ENCODE measurements around the gene LBH. TPM values are rescaled to one million over a fixed set of nuclear protein-coding genes. Genes with fewer than 3 reads are reported as not detected.

LBH gene
- polyA plus RNA-seq, 2 donors = 3.1 to 4.5 TPM

DNA sequence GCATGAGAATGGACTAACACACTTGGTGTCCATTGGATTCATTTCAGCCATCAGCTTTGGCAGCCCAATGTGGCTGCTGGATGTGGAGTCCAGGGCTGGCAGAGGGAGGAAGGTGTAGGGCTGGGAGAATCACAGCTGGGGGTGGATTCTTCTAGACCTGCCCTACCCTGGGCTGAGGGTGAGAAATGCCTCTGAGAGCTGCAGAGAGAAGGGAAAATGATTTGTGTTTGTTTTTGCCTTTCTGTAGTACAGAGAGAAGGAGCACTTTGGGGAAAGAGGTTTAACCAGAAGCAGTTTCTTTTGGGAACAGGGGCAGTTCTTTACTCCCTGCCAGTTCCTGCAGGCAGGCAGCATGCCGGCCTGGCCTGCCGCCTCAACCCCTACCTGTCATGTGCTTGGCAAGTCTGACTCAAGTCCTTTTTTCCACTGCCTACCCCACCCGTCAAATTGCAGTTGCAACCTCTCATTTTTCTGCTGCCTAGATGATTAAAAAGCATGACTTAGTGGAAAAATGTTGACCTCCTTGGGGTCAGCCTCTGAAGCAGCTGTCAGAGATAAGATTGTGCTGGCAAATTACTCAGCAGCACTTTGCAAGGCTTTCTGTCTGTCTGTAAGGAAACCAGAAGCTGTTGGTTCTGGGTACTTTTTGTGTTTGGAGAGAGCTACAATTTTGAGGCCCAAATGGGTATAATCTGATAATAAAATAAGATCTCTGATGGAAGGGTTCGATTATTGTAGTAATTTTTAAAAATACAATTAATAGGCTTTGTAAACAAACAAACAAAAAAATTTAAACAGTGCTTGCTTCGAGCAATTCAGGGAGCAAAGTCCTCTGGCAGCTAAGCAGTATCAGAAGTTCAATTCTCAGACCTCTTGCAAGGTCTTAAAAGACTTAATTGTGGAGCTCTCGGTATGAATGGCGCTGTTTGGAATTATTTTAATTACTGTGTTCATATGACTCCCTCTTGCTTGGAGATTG, 21.7 kb downstream of the LBH start:
- H3K4me3 ChIP-seq (ENCODE audit: low read depth in 1 of 2, low read length in 2 of 2) = no peak overlapping the region
- 26 to 31% methylated on average over 7 of the region's 7 CpGs for WGBS, 2 donors
- H3K27me3 ChIP-seq (ENCODE audit: control insufficient read depth in 1 of 2, insufficient read depth in 2 of 2, low read length in 2 of 2) = peaks cover 0 to 3% of the 10 kb centered on the region in 2 donors
- H3K4me1 ChIP-seq (ENCODE audit: control insufficient read depth in 2 of 2, insufficient read depth in 2 of 2, low read length in 1 of 2) = peaks cover 6 to 9% of the 10 kb centered on the region in 2 donors
- peak overlapping the region in 1 of 2 donors; percentile 61 for H3K27ac ChIP-seq (ENCODE audit: low read depth in 2 of 2, low read length in 1 of 2)
- H3K9me3 ChIP-seq (ENCODE audit: control insufficient read depth in 2 of 2, insufficient read depth in 1 of 2, low read depth in 1 of 2, low read length in 1 of 2) = no peaks in the 10 kb centered on the region
- peaks cover 0 to 4% of the 10 kb centered on the region in 2 donors for H3K36me3 ChIP-seq (ENCODE audit: control insufficient read depth in 2 of 2, insufficient read depth in 2 of 2, low read length in 1 of 2)

GRCh38 chr2:30253873-30254684, 22.7 kb downstream of the LBH start:
- no peak overlapping the region for H3K4me3 ChIP-seq (ENCODE audit: low read depth in 1 of 2, low read length in 2 of 2)
- peaks cover 6 to 9% of the 10 kb centered on the region in 2 donors for H3K4me1 ChIP-seq (ENCODE audit: control insufficient read depth in 2 of 2, insufficient read depth in 2 of 2, low read length in 1 of 2)
- H3K27me3 ChIP-seq (ENCODE audit: control insufficient read depth in 1 of 2, insufficient read depth in 2 of 2, low read length in 2 of 2) = peaks cover 0 to 3% of the 10 kb centered on the region in 2 donors
- 71 to 79% methylated on average over 9 of the region's 9 CpGs for WGBS, 2 donors
- H3K36me3 ChIP-seq (ENCODE audit: control insufficient read depth in 2 of 2, insufficient read depth in 2 of 2, low read length in 1 of 2) = peaks cover 0 to 12% of the 10 kb centered on the region in 2 donors
- H3K9me3 ChIP-seq (ENCODE audit: control insufficient read depth in 2 of 2, insufficient read depth in 1 of 2, low read depth in 1 of 2, low read length in 1 of 2) = no peaks in the 10 kb centered on the region
- H3K27ac ChIP-seq (ENCODE audit: low read depth in 2 of 2, low read length in 1 of 2) = no peak overlapping the region

- Histone ChIP-seq H3K4me1 (ENCODE audit: control insufficient read depth in 2 of 2, insufficient read depth in 2 of 2, low read length in 1 of 2) (peaks cover 6 to 9% of the 10 kb centered on the region in 2 donors), H3K36me3 (ENCODE audit: control insufficient read depth in 2 of 2, insufficient read depth in 2 of 2, low read length in 1 of 2) (peaks cover 0 to 15% of the 10 kb centered on the region in 2 donors), H3K27ac (ENCODE audit: low read depth in 2 of 2, low read length in 1 of 2) (no peak overlapping the region), H3K27me3 (ENCODE audit: control insufficient read depth in 1 of 2, insufficient read depth in 2 of 2, low read length in 2 of 2) (peaks cover 0 to 3% of the 10 kb centered on the region in 2 donors), H3K4me3 (ENCODE audit: low read depth in 1 of 2, low read length in 2 of 2) (no peak overlapping the region), H3K9me3 (ENCODE audit: control insufficient read depth in 2 of 2, insufficient read depth in 1 of 2, low read depth in 1 of 2, low read length in 1 of 2) (no peaks in the 10 kb centered on the region)
- WGBS, 2 donors = 92 to 100% methylated on average over 1 of the region's 1 CpG
Observed at GRCh38 chr2:30254685-30255001, 23.3 kb downstream of the LBH start.

DNA sequence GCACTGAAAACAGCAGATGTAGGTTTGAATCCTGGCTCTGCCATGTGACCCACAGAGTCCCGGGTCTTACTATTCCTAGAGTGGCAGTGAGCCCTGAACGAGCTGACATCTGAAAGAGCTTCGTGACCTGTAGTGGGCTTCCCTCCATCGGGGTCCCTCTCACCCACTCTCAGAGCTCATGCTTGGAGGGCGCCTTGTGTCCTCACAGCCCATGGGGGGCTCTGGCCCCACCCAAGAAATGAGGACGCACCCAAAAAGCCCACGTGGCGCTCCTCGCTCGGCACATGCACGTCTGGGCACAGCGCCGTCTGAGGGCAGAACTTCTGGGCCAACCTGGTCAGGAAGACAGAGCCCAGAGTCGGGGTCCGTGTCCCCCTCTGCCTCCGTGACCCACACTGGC, 23.7 kb downstream of the LBH start:
- no peak overlapping the region for H3K4me3 ChIP-seq (ENCODE audit: low read depth in 1 of 2, low read length in 2 of 2)
- peaks cover 0 to 3% of the 10 kb centered on the region in 2 donors for H3K27me3 ChIP-seq (ENCODE audit: control insufficient read depth in 1 of 2, insufficient read depth in 2 of 2, low read length in 2 of 2)
- 83 to 88% methylated on average over 16 of the region's 16 CpGs for WGBS, 2 donors
- peaks cover 6 to 9% of the 10 kb centered on the region in 2 donors for H3K4me1 ChIP-seq (ENCODE audit: control insufficient read depth in 2 of 2, insufficient read depth in 2 of 2, low read length in 1 of 2)
- peaks cover 0 to 15% of the 10 kb centered on the region in 2 donors for H3K36me3 ChIP-seq (ENCODE audit: control insufficient read depth in 2 of 2, insufficient read depth in 2 of 2, low read length in 1 of 2)
- no peaks in the 10 kb centered on the region for H3K9me3 ChIP-seq (ENCODE audit: control insufficient read depth in 2 of 2, insufficient read depth in 1 of 2, low read depth in 1 of 2, low read length in 1 of 2)
- no peak overlapping the region for H3K27ac ChIP-seq (ENCODE audit: low read depth in 2 of 2, low read length in 1 of 2)

- no peaks in the 10 kb centered on the region for H3K27me3 ChIP-seq (ENCODE audit: control insufficient read depth in 1 of 2, insufficient read depth in 2 of 2, low read length in 2 of 2)
- H3K4me1 ChIP-seq (ENCODE audit: control insufficient read depth in 2 of 2, insufficient read depth in 2 of 2, low read length in 1 of 2) = peaks cover 6% of the 10 kb centered on the region in 2 donors
- peaks cover 0 to 15% of the 10 kb centered on the region in 2 donors for H3K36me3 ChIP-seq (ENCODE audit: control insufficient read depth in 2 of 2, insufficient read depth in 2 of 2, low read length in 1 of 2)
- WGBS, 2 donors = 61 to 68% methylated on average over 8 of the region's 8 CpGs
- H3K27ac ChIP-seq (ENCODE audit: low read depth in 2 of 2, low read length in 1 of 2) = no peak overlapping the region
- no peaks in the 10 kb centered on the region for H3K9me3 ChIP-seq (ENCODE audit: control insufficient read depth in 2 of 2, insufficient read depth in 1 of 2, low read depth in 1 of 2, low read length in 1 of 2)
- H3K4me3 ChIP-seq (ENCODE audit: low read depth in 1 of 2, low read length in 2 of 2) = no peak overlapping the region
Observed at GRCh38 chr2:30255466-30256408, 24.4 kb downstream of the LBH start.

- 80 to 89% methylated on average over 17 of the region's 17 CpGs for whole genome bisulfite sequencing, 2 donors
Observed at GRCh38 chr2:30257266-30258214, 26.2 kb downstream of the LBH start.

GRCh38 chr2:30259071-30259470, 27.7 kb downstream of the LBH start:
- WGBS, 2 donors = 88 to 89% methylated on average over 16 of the region's 16 CpGs
- H3K9me3 ChIP-seq (ENCODE audit: control insufficient read depth in 2 of 2, insufficient read depth in 1 of 2, low read depth in 1 of 2, low read length in 1 of 2) = no peaks in the 10 kb centered on the region
- no peak overlapping the region for H3K4me3 ChIP-seq (ENCODE audit: low read depth in 1 of 2, low read length in 2 of 2)

More at GRCh38 chr2:30257266-30258214, 26.2 kb downstream of the LBH start:
- Histone ChIP-seq H3K36me3 (ENCODE audit: control insufficient read depth in 2 of 2, insufficient read depth in 2 of 2, low read length in 1 of 2) (peaks cover 0 to 15% of the 10 kb centered on the region in 2 donors), H3K9me3 (ENCODE audit: control insufficient read depth in 2 of 2, insufficient read depth in 1 of 2, low read depth in 1 of 2, low read length in 1 of 2) (no peaks in the 10 kb centered on the region), H3K4me3 (ENCODE audit: low read depth in 1 of 2, low read length in 2 of 2) (no peak overlapping the region), H3K4me1 (ENCODE audit: control insufficient read depth in 2 of 2, insufficient read depth in 2 of 2, low read length in 1 of 2) (peaks cover 4 to 6% of the 10 kb centered on the region in 2 donors), H3K27me3 (ENCODE audit: control insufficient read depth in 1 of 2, insufficient read depth in 2 of 2, low read length in 2 of 2) (no peaks in the 10 kb centered on the region), H3K27ac (ENCODE audit: low read depth in 2 of 2, low read length in 1 of 2) (no peak overlapping the region)

More at GRCh38 chr2:30259071-30259470, 27.7 kb downstream of the LBH start:
- no peak overlapping the region for H3K27ac ChIP-seq (ENCODE audit: low read depth in 2 of 2, low read length in 1 of 2)
- H3K4me1 ChIP-seq (ENCODE audit: control insufficient read depth in 2 of 2, insufficient read depth in 2 of 2, low read length in 1 of 2) = peaks cover 0 to 4% of the 10 kb centered on the region in 2 donors
- peaks cover 0 to 15% of the 10 kb centered on the region in 2 donors for H3K36me3 ChIP-seq (ENCODE audit: control insufficient read depth in 2 of 2, insufficient read depth in 2 of 2, low read length in 1 of 2)
- no peaks in the 10 kb centered on the region for H3K27me3 ChIP-seq (ENCODE audit: control insufficient read depth in 1 of 2, insufficient read depth in 2 of 2, low read length in 2 of 2)
